ENCODE measurements around the gene TGM3. TPM values are rescaled to one million over a fixed set of nuclear protein-coding genes. Genes with fewer than 3 reads are reported as not detected.

The TGM3 gene
- total and polyA plus RNA-seq, 12 donors = 0.22 TPM; not detected in 11

- intact Hi-C loops (cut with DNase I) = no loop called here
- Histone ChIP-seq H3K4me1 (peaks cover 0 to 9% (median 0%) of the 10 kb centered on the region in 9 donors), H3K4me3 (no peak overlapping the region), H3K9me3 (peaks cover 0 to 6% (median 0%) of the 10 kb centered on the region in 11 donors), H3K27me3 (peaks cover 0 to 21% (median 5%) of the 10 kb centered on the region in 7 donors), H3K27ac (no peak overlapping the region), H3K36me3 (no peaks in the 10 kb centered on the region)
- DNase-seq (no peak), ATAC-seq (no peak)
- 50 to 51% methylated on average over 5 of the region's 5 CpGs for WGBS, 2 donors
- no peak for TF ChIP-seq CTCF (IDR thresholded peaks at IDR 0.05)
These were observed 16.5 kb upstream of the TGM3 start for GRCh38 chr20:2279253-2279779.

GRCh38 chr20:2280082-2280481 is 15.7 kb upstream of the TGM3 start:
- WGBS, 2 donors = 82 to 84% methylated on average over 6 of the region's 6 CpGs
- H3K4me1 ChIP-seq = peaks cover 0 to 13% (median 0%) of the 10 kb centered on the region in 9 donors
- TF ChIP-seq CTCF (IDR thresholded peaks at IDR 0.05) = no peak
- H3K4me3 ChIP-seq = no peak overlapping the region
- ATAC-seq (no peak), DNase-seq (no peak)
- no peaks in the 10 kb centered on the region for H3K36me3 ChIP-seq
- no peak overlapping the region for H3K27ac ChIP-seq
- peaks cover 0 to 6% (median 0%) of the 10 kb centered on the region in 11 donors for H3K9me3 ChIP-seq
- H3K27me3 ChIP-seq = peaks cover 0 to 13% (median 5%) of the 10 kb centered on the region in 7 donors
- intact Hi-C loops (cut with DNase I) = no loop called here

- Histone ChIP-seq H3K4me1 (peaks cover 0 to 19% (median 0%) of the 10 kb centered on the region in 9 donors), H3K9me3 (peaks cover 0 to 6% (median 0%) of the 10 kb centered on the region in 11 donors), H3K36me3 (no peaks in the 10 kb centered on the region), H3K4me3 (no peak overlapping the region), H3K27me3 (peaks cover 0 to 12% (median 0%) of the 10 kb centered on the region in 7 donors), H3K27ac (no peak overlapping the region)
- DNase-seq = no peak
- WGBS, 2 donors = 88 to 93% methylated on average over 3 of the region's 3 CpGs
- intact Hi-C loops (cut with DNase I) = no loop called here
- no peak for TF ChIP-seq CTCF (IDR thresholded peaks at IDR 0.05)
- no peak for ATAC-seq
These were observed 14.2 kb upstream of the TGM3 start for GRCh38 chr20:2281563-2281962.

GRCh38 chr20:2282181-2282580 is 13.6 kb upstream of the TGM3 start:
- WGBS, 2 donors = 89 to 90% methylated on average over 5 of the region's 5 CpGs
- H3K4me1 ChIP-seq = peaks cover 0 to 19% (median 0%) of the 10 kb centered on the region in 9 donors
- DNase-seq (no peak), ATAC-seq (no peak)
- H3K27me3 ChIP-seq = peaks cover 0 to 12% (median 0%) of the 10 kb centered on the region in 7 donors
- no peak overlapping the region for H3K27ac ChIP-seq
- intact Hi-C loops (cut with DNase I) = no loop called here
- TF ChIP-seq CTCF (IDR thresholded peaks at IDR 0.05) = no peak
- H3K4me3 ChIP-seq = no peak overlapping the region
- no peaks in the 10 kb centered on the region for H3K36me3 ChIP-seq
- H3K9me3 ChIP-seq = peaks cover 0 to 6% (median 0%) of the 10 kb centered on the region in 11 donors

Data from heart right ventricle (tissue), 16 donors.